ENCODE results near the gene TPPP.
"Not testable (repeated sequence)": the region's sequence is repeated elsewhere in the genome, so short reads cannot be mapped to it uniquely, and the experiment has no call there.

Gene TPPP

GRCh38 chr5:693271-694041, at the start of gene TPPP:
TPPP (minus strand) TSS chr5:693352; CDS start chr5:678060, 15,292 bp downstream.
- H3K36me3 Mint-ChIP-seq; H3K9me3 Mint-ChIP-seq (ENCODE audit: low read depth); H3K27ac Mint-ChIP-seq; H3K27me3 Mint-ChIP-seq; H3K4me1 Mint-ChIP-seq (ENCODE audit: low read depth): not testable (repeated sequence)
- peak within 1 kb of the TSS; percentile 63 for H3K4me3 Mint-ChIP-seq

GRCh38 chr5:742276-742675, 49.1 kb upstream of the TPPP start:
- H3K4me1 Mint-ChIP-seq (ENCODE audit: low read depth); H3K27me3 Mint-ChIP-seq; H3K27ac Mint-ChIP-seq: not testable (repeated sequence)

GRCh38 chr5:734145-734544, 41.0 kb upstream of the TPPP start:
- H3K4me1 Mint-ChIP-seq (ENCODE audit: low read depth); H3K9me3 Mint-ChIP-seq (ENCODE audit: low read depth); H3K4me3 Mint-ChIP-seq; H3K36me3 Mint-ChIP-seq; H3K27ac Mint-ChIP-seq: not testable (repeated sequence)
- peaks cover 28% of the 10 kb centered on the region for H3K27me3 Mint-ChIP-seq

More at GRCh38 chr5:742276-742675, 49.1 kb upstream of the TPPP start:
- not testable (repeated sequence) for H3K4me3 Mint-ChIP-seq; H3K36me3 Mint-ChIP-seq; H3K9me3 Mint-ChIP-seq (ENCODE audit: low read depth)

GRCh38 chr5:732754-733454, 39.8 kb upstream of the TPPP start:
- not testable (repeated sequence) for H3K9me3 Mint-ChIP-seq (ENCODE audit: low read depth); H3K27ac Mint-ChIP-seq; H3K4me1 Mint-ChIP-seq (ENCODE audit: low read depth); H3K36me3 Mint-ChIP-seq; H3K4me3 Mint-ChIP-seq
- H3K27me3 Mint-ChIP-seq = peaks cover 31% of the 10 kb centered on the region

- H3K27ac Mint-ChIP-seq; H3K4me1 Mint-ChIP-seq (ENCODE audit: low read depth); H3K36me3 Mint-ChIP-seq; H3K4me3 Mint-ChIP-seq; H3K9me3 Mint-ChIP-seq (ENCODE audit: low read depth): not testable (repeated sequence)
- H3K27me3 Mint-ChIP-seq = peaks cover 29% of the 10 kb centered on the region
Observed at GRCh38 chr5:729225-729624, 36.1 kb upstream of the TPPP start.

- not testable (repeated sequence) for H3K4me3 Mint-ChIP-seq; H3K27ac Mint-ChIP-seq; H3K4me1 Mint-ChIP-seq (ENCODE audit: low read depth); H3K9me3 Mint-ChIP-seq (ENCODE audit: low read depth); H3K36me3 Mint-ChIP-seq
- H3K27me3 Mint-ChIP-seq = peaks cover 22% of the 10 kb centered on the region
Observed at GRCh38 chr5:727087-727486, 33.9 kb upstream of the TPPP start.

GRCh38 chr5:723865-724264, 30.7 kb upstream of the TPPP start:
- Mint-ChIP-seq H3K27me3 (peaks cover 24% of the 10 kb centered on the region), H3K9me3 (ENCODE audit: low read depth) (peaks cover 18% of the 10 kb centered on the region)
- H3K36me3 Mint-ChIP-seq; H3K4me1 Mint-ChIP-seq (ENCODE audit: low read depth); H3K4me3 Mint-ChIP-seq; H3K27ac Mint-ChIP-seq: not testable (repeated sequence)

GRCh38 chr5:723309-723708, 30.2 kb upstream of the TPPP start:
- not testable (repeated sequence) for H3K36me3 Mint-ChIP-seq; H3K4me1 Mint-ChIP-seq (ENCODE audit: low read depth); H3K27ac Mint-ChIP-seq; H3K4me3 Mint-ChIP-seq
- Mint-ChIP-seq H3K9me3 (ENCODE audit: low read depth) (peaks cover 21% of the 10 kb centered on the region), H3K27me3 (peaks cover 24% of the 10 kb centered on the region)

- not testable (repeated sequence) for H3K4me1 Mint-ChIP-seq (ENCODE audit: low read depth); H3K4me3 Mint-ChIP-seq; H3K36me3 Mint-ChIP-seq; H3K27ac Mint-ChIP-seq
- Mint-ChIP-seq H3K9me3 (ENCODE audit: low read depth) (peaks cover 24% of the 10 kb centered on the region), H3K27me3 (peaks cover 30% of the 10 kb centered on the region)
Observed at GRCh38 chr5:719379-719778, 26.2 kb upstream of the TPPP start.

- H3K27me3 Mint-ChIP-seq = peaks cover 27% of the 10 kb centered on the region
Observed at GRCh38 chr5:717143-717542, 24.0 kb upstream of the TPPP start.

GRCh38 chr5:716740-717139, 23.6 kb upstream of the TPPP start:
- H3K4me1 Mint-ChIP-seq (ENCODE audit: low read depth); H3K4me3 Mint-ChIP-seq; H3K27ac Mint-ChIP-seq; H3K36me3 Mint-ChIP-seq: not testable (repeated sequence)
- Mint-ChIP-seq H3K9me3 (ENCODE audit: low read depth) (peaks cover 24% of the 10 kb centered on the region), H3K27me3 (peaks cover 28% of the 10 kb centered on the region)

More at GRCh38 chr5:717143-717542, 24.0 kb upstream of the TPPP start:
- Mint-ChIP-seq H3K27ac (no peak overlapping the region), H3K9me3 (ENCODE audit: low read depth) (peaks cover 24% of the 10 kb centered on the region), H3K4me3 (no peak overlapping the region), H3K4me1 (ENCODE audit: low read depth) (no peaks in the 10 kb centered on the region), H3K36me3 (peaks cover 2% of the 10 kb centered on the region)

GRCh38 chr5:715636-716035, 22.5 kb upstream of the TPPP start:
- H3K27me3 Mint-ChIP-seq = peaks cover 28% of the 10 kb centered on the region
- not testable (repeated sequence) for H3K4me3 Mint-ChIP-seq; H3K36me3 Mint-ChIP-seq; H3K27ac Mint-ChIP-seq; H3K4me1 Mint-ChIP-seq (ENCODE audit: low read depth)
- H3K9me3 Mint-ChIP-seq (ENCODE audit: low read depth) = peaks cover 20% of the 10 kb centered on the region

GRCh38 chr5:714215-715118, 21.3 kb upstream of the TPPP start:
- H3K27me3 Mint-ChIP-seq = peaks cover 25% of the 10 kb centered on the region

GRCh38 chr5:713686-714085, 20.5 kb upstream of the TPPP start:
- H3K27ac Mint-ChIP-seq; H3K4me3 Mint-ChIP-seq; H3K36me3 Mint-ChIP-seq; H3K9me3 Mint-ChIP-seq (ENCODE audit: low read depth); H3K4me1 Mint-ChIP-seq (ENCODE audit: low read depth): not testable (repeated sequence)
- peaks cover 24% of the 10 kb centered on the region for H3K27me3 Mint-ChIP-seq

More at GRCh38 chr5:714215-715118, 21.3 kb upstream of the TPPP start:
- peaks cover 16% of the 10 kb centered on the region for H3K9me3 Mint-ChIP-seq (ENCODE audit: low read depth)
- H3K4me3 Mint-ChIP-seq; H3K4me1 Mint-ChIP-seq (ENCODE audit: low read depth); H3K27ac Mint-ChIP-seq; H3K36me3 Mint-ChIP-seq: not testable (repeated sequence)

- not testable (repeated sequence) for H3K27me3 Mint-ChIP-seq; H3K27ac Mint-ChIP-seq; H3K4me1 Mint-ChIP-seq (ENCODE audit: low read depth); H3K9me3 Mint-ChIP-seq (ENCODE audit: low read depth); H3K36me3 Mint-ChIP-seq; H3K4me3 Mint-ChIP-seq
Observed at GRCh38 chr5:708848-709517, 15.8 kb upstream of the TPPP start.
